ENCODE data around the gene MCM5. TPM values are rescaled to one million over a fixed set of nuclear protein-coding genes. Genes with fewer than 3 reads are reported as not detected.

The MCM5 gene
- total and polyA plus RNA-seq, 2 of the 13 experiments (the other 11 are each of a cell fraction or from before 2014, with no cell fraction given) = 40.2 to 93.5 TPM

DNA sequence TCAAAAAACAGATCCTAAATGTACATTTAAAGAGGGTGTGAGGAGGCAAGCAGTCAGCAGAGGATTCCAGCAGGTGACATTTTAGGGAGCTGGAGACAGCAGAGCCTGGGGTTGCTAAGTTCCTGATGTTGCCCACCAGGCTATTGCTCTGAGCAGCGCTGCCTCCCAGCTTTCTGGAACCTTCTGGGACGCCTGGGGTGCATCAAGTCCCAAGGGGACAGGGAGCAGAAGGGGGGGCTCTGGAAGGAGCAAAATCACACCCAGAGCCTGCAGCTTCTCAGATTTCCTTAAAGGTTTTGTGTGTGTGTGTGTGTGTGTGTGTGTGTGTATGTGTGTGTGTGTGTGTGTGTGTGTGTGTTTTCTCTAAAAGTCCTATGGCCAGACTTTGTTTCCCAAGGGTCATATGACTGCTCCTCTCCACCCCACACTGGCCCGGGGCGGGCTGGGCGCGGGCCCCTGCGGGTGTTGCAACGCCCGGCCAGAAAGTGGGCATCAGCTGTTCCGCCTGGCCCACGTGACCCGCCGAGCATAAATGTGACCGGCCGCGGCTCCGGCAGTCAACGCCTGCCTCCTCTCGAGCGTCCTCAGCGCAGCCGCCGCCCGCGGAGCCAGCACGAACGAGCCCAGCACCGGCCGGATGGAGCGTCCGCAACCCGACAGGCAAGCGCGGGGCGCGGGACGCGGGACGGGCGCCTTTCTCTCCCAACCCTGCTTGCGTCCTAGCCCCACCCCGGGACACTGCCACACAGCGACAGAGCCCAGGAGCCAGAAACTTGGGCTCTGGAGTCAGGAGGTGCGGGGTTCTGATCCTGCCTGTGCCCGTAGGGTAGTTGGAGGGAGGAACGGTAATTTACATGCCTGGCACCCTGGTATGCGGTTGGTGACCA, 19.2 kb upstream of the MCM5 start, which contains the start of gene HMOX1 (continued):
- TF ChIP-seq, protein P1, sequence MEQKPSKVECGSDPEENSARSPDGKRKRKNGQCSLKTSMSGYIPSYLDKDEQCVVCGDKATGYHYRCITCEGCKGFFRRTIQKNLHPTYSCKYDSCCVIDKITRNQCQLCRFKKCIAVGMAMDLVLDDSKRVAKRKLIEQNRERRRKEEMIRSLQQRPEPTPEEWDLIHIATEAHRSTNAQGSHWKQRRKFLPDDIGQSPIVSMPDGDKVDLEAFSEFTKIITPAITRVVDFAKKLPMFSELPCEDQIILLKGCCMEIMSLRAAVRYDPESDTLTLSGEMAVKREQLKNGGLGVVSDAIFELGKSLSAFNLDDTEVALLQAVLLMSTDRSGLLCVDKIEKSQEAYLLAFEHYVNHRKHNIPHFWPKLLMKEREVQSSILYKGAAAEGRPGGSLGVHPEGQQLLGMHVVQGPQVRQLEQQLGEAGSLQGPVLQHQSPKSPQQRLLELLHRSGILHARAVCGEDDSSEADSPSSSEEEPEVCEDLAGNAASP (CRISPR knock-in tag; IDR thresholded peaks at IDR 0.05; ENCODE audit: borderline replicate concordance) = peak; percentile 41; the same call in 1 of the 2 replicates
- TF ChIP-seq TGIF2 (CRISPR knock-in tag; IDR thresholded peaks at IDR 0.05) = peak; percentile 64
- TF ChIP-seq ZNF260 (CRISPR knock-in tag; IDR thresholded peaks at IDR 0.05; ENCODE audit: borderline replicate concordance, low read depth) = no peak
- no peak for TF ChIP-seq SNAI1 (CRISPR knock-in tag; IDR thresholded peaks at IDR 0.05; ENCODE audit: borderline replicate concordance)
- TF ChIP-seq ZMYM2 (CRISPR knock-in tag; IDR thresholded peaks at IDR 0.05) = no peak
- peak; percentile 31; the same call in 1 of the 2 replicates for TF ChIP-seq ZBTB10 (CRISPR knock-in tag; IDR thresholded peaks at IDR 0.05; ENCODE audit: borderline replicate concordance)
- peak; percentile 97 for TF ChIP-seq RBFOX2 (IDR thresholded peaks at IDR 0.05; ENCODE audit: low read depth, low read length)
- TF ChIP-seq ZC3H4 (CRISPR knock-in tag; IDR thresholded peaks at IDR 0.05; ENCODE audit: borderline replicate concordance) = no peak
- no peak for TF ChIP-seq SAFB2 (CRISPR knock-in tag; IDR thresholded peaks at IDR 0.05; ENCODE audit: borderline replicate concordance, low read depth)
- no peak for TF ChIP-seq KLF9 (CRISPR knock-in tag; IDR thresholded peaks at IDR 0.05; ENCODE audit: low read depth)
- TF ChIP-seq ZNF496 (CRISPR knock-in tag; IDR thresholded peaks at IDR 0.05; ENCODE audit: insufficient replicate concordance) = no peak
- TF ChIP-seq ZNF883 (CRISPR knock-in tag; IDR thresholded peaks at IDR 0.05; ENCODE audit: not compliant biosample characterization) = peak; percentile 55
- TF ChIP-seq, protein P2, sequence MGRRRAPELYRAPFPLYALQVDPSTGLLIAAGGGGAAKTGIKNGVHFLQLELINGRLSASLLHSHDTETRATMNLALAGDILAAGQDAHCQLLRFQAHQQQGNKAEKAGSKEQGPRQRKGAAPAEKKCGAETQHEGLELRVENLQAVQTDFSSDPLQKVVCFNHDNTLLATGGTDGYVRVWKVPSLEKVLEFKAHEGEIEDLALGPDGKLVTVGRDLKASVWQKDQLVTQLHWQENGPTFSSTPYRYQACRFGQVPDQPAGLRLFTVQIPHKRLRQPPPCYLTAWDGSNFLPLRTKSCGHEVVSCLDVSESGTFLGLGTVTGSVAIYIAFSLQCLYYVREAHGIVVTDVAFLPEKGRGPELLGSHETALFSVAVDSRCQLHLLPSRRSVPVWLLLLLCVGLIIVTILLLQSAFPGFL (CRISPR knock-in tag; IDR thresholded peaks at IDR 0.05) = no peak
- no peak for TF ChIP-seq ZNF225 (CRISPR knock-in tag; IDR thresholded peaks at IDR 0.05)
- no peak for TF ChIP-seq SMYD3 (CRISPR knock-in tag; IDR thresholded peaks at IDR 0.05)
- TF ChIP-seq, protein P3, sequence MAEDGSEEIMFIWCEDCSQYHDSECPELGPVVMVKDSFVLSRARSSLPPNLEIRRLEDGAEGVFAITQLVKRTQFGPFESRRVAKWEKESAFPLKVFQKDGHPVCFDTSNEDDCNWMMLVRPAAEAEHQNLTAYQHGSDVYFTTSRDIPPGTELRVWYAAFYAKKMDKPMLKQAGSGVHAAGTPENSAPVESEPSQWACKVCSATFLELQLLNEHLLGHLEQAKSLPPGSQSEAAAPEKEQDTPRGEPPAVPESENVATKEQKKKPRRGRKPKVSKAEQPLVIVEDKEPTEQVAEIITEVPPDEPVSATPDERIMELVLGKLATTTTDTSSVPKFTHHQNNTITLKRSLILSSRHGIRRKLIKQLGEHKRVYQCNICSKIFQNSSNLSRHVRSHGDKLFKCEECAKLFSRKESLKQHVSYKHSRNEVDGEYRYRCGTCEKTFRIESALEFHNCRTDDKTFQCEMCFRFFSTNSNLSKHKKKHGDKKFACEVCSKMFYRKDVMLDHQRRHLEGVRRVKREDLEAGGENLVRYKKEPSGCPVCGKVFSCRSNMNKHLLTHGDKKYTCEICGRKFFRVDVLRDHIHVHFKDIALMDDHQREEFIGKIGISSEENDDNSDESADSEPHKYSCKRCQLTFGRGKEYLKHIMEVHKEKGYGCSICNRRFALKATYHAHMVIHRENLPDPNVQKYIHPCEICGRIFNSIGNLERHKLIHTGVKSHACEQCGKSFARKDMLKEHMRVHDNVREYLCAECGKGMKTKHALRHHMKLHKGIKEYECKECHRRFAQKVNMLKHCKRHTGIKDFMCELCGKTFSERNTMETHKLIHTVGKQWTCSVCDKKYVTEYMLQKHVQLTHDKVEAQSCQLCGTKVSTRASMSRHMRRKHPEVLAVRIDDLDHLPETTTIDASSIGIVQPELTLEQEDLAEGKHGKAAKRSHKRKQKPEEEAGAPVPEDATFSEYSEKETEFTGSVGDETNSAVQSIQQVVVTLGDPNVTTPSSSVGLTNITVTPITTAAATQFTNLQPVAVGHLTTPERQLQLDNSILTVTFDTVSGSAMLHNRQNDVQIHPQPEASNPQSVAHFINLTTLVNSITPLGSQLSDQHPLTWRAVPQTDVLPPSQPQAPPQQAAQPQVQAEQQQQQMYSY (CRISPR knock-in tag; IDR thresholded peaks at IDR 0.05) = no peak
- no peak for TF ChIP-seq KLF15 (CRISPR knock-in tag; IDR thresholded peaks at IDR 0.05; ENCODE audit: borderline replicate concordance)
- TF ChIP-seq FOXJ3 (CRISPR knock-in tag; IDR thresholded peaks at IDR 0.05; ENCODE audit: borderline replicate concordance) = no peak
- TF ChIP-seq ZFP36 (IDR thresholded peaks at IDR 0.05; ENCODE audit: borderline replicate concordance, low read depth, low read length, partially characterized antibody) = no peak
- TF ChIP-seq POGZ (CRISPR knock-in tag; IDR thresholded peaks at IDR 0.05) = peak; percentile 64

Data from HepG2 (cell line).